TTC549 (cell line): Measurements from ENCODE around the gene SURF2.

Experiments used
- FAIRE-seq: peaks from 2 replicates; lab custom pipeline; 2012; peaks lifted over from hg19 to GRCh38; lab: Jason Lieb, UNC

SURF2 gene

DNA sequence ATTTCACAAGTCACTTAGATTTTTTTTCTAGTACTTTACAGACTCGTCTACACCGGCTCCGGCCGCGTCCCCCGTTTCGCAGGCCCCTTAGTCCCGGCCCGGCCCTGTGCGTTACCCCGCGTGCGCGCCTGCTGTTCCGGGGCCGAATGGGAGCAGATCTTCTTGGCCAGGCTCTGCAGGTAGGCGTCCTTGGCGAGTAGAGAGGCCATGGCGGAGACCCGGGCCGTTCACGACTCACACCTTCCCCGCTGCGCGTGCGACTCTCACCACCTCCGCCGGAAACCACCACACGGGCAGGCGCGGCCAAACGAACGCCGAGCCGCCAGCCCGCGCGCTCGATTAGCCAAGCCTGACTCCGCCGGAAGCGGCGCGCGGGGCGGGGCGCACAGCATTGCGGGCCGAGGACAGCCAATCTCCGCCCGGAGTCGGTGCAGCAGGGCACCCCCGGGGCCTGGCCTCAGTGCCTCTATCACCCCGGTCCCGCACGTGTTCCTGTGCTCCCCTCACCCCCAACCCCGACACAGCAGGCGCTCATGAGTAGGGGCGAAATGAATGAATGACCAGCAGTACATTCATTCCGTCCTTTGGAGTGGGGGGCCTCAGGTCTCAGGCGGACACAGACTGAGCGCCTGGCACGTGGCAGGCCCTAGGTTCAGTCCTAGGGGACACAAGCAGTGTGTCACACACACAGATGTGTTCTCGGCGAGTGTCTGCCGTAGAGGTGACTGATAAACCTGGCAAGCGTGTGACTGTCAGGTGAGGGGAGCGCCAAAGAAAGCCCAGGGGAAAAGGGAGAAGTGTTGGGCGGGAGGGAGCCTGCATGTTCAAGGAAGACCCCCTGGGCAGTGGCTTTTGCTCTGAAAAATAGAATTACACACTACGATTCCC lies 20.2 kb upstream of the SURF2 start, which contains the start of gene SURF6:
Gene SURF6 (minus strand): TSS at position 265 of the 888 bp plus-strand sequence. CDS start 56 bp downstream, at position 209.
- no peak for FAIRE-seq

DNA sequence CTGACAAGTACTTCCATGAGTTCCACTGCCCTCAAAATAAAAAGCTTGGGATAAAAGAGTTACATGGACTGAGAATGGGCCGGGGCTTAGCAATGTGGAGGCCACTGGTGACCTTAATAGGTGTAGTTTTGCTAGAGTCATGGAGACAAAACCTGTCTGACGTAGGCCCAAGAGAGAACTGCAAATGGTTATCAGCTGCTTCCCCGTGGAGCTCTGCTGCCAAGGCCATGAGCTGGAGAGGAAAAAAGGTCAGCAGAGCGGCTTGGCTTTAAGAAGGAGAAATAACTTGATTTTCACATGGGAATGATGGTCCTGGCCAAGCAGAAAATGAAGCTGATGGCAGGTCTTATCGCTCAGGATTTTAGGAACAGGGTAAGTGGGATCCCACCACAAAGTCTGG lies 16.7 kb upstream of the SURF2 start:
- no peak for FAIRE-seq

DNA sequence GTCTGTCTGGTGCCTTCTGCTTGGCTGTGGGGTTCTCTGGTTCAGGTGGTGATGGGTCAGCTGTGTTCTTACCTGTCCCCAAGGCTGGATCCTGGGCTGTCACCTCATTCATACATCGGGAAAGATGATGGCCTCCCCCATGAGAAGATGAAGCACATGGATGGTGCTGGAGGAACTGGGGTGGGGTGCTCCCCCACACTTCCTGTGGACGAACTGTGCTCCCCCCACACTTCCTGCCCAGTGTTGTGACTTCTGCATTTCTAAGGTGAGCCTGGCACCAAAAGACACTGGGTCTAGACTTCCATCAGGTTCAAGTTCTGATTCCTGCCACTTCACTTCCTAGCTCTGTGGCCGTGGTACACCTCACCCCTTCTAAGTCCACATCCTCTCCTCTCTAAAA lies 16.1 kb upstream of the SURF2 start:
- FAIRE-seq: no peak

DNA sequence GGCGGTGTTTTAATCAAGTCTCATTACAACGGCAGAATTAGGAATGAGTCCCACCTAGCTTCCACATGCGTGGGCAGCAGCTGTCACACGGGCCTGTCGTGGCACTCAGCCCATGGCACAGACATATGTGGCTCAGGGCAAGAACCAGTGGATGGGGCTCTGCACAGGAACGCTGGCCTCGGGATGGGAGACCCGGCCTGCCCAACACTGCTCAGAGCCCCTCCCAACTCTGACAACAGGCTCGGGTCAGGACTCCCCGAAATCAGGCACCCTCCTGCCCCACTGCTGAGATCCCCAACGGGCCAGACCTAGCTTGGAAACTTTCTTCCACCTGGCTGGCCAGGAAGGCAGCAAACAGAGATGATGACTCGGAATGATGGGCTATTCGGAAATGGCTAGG lies 15.4 kb upstream of the SURF2 start:
- FAIRE-seq: no peak

- FAIRE-seq: no peak
Observed at GRCh38 chr9:133341369-133342068, 14.8 kb upstream of the SURF2 start.

- no peak for FAIRE-seq
Observed at GRCh38 chr9:133342069-133342406, 14.3 kb upstream of the SURF2 start.

- FAIRE-seq: no peak
Observed at GRCh38 chr9:133342570-133342969, 13.8 kb upstream of the SURF2 start.

- FAIRE-seq: no peak
Observed at GRCh38 chr9:133344071-133344470, 12.3 kb upstream of the SURF2 start.

DNA sequence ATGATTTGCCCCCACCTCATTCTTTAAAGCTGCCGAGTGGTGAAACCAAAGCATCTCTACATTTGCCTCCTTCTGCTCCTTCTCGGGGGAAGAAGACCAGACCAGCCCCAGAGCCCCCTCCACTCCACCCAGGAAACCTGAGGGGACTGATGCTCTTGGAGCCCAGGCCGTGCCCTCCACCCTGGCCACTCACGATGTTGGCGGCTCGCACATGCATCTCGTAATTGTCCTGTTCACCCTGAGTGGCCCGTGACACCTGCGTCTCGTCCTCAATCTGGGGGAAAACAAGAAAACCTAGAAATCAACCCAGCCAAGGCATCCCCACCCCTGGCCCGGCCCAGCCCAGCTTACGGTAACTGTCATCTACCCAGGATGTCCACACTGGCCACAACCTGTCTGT lies 11.4 kb upstream of the SURF2 start:
- no peak for FAIRE-seq

GRCh38 chr9:133345596-133345995 lies 10.8 kb upstream of the SURF2 start:
- no peak for FAIRE-seq

DNA sequence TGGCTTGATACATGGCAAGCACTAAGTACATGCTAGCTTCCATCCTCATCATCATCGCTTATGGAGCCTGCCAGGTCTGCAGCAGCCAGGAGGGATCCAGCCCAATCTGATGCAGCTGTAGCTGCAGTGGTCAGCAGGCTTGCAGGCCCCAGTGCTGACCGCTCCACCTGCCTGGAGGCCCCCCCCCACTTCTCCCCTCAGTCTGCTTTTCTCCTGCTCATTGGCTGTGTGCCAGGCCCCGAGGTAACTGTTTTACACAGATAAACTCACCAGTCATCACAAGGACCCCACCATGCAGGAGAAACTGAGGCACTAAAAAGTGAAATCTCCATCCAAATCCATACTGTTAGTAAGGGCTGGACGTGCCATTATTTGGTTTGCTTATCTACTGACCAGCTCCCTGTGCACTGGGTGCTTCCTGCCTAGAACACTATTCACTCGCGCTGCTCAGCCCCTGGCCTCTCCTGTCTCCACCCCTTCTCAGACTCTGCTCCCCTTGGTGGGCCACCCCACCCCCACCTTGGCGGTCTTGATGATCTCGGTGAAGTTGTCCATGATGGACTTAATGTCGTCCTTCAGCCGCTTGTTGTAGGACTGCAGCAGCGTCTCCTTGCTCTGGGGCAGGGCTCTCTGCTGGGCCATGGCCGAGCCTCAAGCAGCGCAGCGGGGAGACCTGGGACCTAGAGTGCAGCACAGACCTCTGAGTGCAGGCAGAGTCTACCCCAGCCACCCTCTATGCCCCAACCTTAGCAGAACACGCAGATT lies 10.1 kb upstream of the SURF2 start:
- no peak for FAIRE-seq

- FAIRE-seq: no peak
Observed at GRCh38 chr9:133347515-133347984, 8.8 kb upstream of the SURF2 start.

GRCh38 chr9:133347985-133348717 lies 8.2 kb upstream of the SURF2 start, which contains the start of the genes MED22 and RPL7A:
TSS of gene MED22 (minus strand) at chr9:133348131. CDS start at chr9:133346662, 1,469 bp downstream.
TSS of gene RPL7A (plus strand) at chr9:133348218. CDS start at chr9:133348244, 26 bp downstream.
- FAIRE-seq: no peak

GRCh38 chr9:133348718-133349573 lies 7.4 kb upstream of the SURF2 start:
- FAIRE-seq: no peak

GRCh38 chr9:133349965-133350616 lies 6.3 kb upstream of the SURF2 start:
- FAIRE-seq: no peak

- no peak for FAIRE-seq
Observed at GRCh38 chr9:133351526-133351907, 4.8 kb upstream of the SURF2 start.

DNA sequence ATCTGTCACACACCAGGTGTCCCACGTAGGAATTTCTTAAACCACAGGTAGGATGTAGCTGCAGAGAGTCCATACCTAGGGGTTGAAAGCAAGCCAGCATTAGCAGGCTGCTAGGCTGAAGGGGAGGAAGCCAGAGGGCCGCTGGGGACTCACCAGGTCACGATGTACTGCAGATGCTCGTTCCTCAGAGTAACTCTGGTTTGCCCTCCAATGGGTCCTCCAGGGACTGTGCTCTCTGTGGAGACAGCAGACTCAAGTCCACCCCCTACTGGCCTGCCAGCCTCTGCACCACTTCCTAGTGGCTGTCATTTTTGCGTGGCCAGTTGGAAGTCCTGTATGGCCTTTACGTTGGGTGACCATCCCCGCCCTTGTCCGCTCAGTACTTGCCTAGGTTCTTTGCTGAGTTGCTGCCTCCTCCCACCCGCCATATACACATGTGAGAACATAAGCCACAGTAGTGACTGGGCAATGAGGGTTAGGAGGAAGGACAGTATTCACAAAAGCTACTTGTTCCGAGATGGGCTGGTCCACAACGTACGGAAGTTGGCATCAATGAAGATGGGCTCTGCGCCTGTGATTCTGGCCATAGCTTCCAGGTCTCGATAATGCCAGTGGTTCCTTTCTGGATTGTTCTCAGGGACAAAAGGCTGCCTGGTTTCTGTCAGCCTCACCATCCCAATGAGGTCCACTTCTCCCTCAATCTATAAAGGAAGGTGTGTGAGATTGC lies 4.3 kb upstream of the SURF2 start:
- FAIRE-seq: peak; percentile 39

DNA sequence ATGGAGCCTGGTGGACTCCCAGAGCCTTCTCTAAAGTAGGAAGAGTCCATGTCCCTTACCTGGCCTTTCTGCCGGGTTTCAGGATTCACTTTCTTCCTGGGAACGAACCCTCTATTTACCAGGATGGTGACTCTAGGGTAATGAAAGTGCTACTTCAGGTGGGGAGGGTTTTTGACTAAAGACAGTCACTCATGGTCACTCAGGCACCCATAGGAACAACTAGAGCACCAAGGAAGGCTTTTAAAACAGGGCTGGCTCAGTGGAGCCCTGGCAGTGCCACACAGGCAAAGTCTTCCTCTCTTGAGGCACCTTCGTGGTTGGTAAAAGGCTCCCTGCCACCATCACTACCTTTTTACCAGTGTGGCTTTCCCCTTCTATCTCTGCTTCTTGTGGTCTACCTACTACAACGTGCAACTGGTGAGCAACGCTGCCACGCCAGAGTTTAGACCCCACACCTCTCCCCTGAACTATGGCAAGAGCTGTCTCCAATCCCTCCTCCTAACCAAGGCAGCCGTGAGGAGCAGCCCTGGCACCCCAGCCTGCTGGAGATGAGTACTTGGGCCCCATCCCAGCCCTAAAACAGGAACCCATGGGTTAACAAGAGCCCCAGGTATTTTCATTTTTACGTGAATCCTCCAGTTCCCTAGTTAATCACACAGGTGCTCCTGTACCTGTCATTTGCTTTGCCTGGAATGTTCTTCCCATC lies 3.6 kb upstream of the SURF2 start:
- no peak for FAIRE-seq

- no peak for FAIRE-seq
Observed at GRCh38 chr9:133353548-133353947, 2.8 kb upstream of the SURF2 start.
